ENCODE measurements around the gene ESRRG. TPM values are rescaled to one million over a fixed set of nuclear protein-coding genes. Genes with fewer than 3 reads are reported as not detected.

Gene ESRRG
- total RNA-seq, 1 donor from 2014 or later: not detected

DNA sequence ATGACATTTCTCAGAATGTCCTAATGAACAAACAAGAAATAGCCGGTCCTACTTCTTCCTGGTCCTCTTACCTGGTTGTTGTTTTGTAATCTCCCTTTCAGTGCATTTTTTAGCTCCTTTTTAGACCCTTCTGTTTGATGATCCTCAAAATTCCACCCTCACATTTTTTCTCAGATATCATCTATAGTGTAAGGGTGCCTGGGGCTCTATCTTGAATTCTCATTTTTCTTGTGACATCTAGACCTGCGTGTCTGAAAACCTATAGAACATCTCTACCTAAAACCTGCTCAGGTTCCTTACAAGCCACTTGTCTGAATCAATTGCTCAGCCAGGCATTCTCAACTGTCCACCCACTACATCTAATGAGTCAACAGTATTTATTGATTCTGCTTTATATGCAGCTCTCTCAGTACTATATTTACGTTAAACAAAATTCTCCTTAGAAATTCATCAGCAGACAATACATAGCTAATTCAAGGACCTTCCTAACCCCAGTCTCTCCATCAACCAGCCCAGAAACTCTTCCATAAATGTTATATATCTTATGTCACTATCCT lies 263.5 kb downstream of the ESRRG start:
- Mint-ChIP-seq H3K4me1 (ENCODE audit: low read depth) (no peaks in the 10 kb centered on the region), H3K27ac (no peak overlapping the region), H3K4me3 (ENCODE audit: low read depth) (no peak overlapping the region), H3K27me3 (ENCODE audit: low read depth) (no peaks in the 10 kb centered on the region), H3K9me3 (peaks cover 17% of the 10 kb centered on the region), H3K36me3 (ENCODE audit: low read depth) (no peaks in the 10 kb centered on the region)
- intact Hi-C loops (cut with micrococcal nuclease): no loop called here
- no peak for DNase-seq (ENCODE audit: low spot score)

DNA sequence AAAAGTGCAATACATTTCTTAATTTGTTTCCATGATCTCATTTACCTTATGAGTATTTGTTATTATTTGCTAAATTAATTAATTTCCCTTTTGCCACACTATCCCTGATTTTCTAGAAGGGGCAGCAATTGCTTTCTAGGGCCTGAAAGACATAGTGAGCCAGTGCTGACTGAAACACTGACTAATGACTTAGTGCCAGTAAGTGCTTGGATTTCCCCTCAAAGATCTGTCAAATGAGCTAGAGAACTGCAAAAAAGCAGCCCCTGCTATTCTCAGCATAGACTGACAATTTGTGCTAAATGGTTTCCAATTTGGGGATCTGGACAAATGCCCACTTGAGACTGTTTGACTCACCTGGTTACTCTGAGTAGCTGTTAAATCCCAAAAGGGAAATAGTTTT lies 264.4 kb downstream of the ESRRG start:
- no peak for DNase-seq (ENCODE audit: low spot score)
- intact Hi-C loops (cut with micrococcal nuclease): no loop called here
- Mint-ChIP-seq H3K4me1 (ENCODE audit: low read depth) (no peaks in the 10 kb centered on the region), H3K27me3 (ENCODE audit: low read depth) (no peaks in the 10 kb centered on the region), H3K36me3 (ENCODE audit: low read depth) (no peaks in the 10 kb centered on the region), H3K9me3 (peaks cover 20% of the 10 kb centered on the region), H3K4me3 (ENCODE audit: low read depth) (no peak overlapping the region), H3K27ac (no peak overlapping the region)

- no peak overlapping the region for H3K4me3 Mint-ChIP-seq (ENCODE audit: low read depth)
Observed at GRCh38 chr1:216457356-216457755, 265.9 kb downstream of the ESRRG start.

DNA sequence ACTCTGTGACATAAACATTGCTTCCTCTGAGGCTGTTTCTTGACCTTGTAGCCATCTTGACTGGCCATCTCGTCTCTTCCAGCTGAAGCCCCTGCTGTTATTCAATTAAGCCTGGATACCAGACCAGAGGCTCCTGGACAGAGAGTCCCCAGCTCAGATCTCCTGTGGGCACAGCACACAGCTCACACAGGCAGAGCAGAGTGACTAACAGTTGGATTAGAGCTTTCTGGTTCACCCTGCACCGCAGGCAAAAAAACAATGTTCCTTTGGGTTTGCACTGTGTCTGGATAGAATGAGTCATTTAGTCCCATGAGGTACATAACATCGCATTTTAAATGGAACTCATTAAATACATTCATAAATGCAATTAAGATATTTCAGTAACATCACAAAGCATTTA lies 266.5 kb downstream of the ESRRG start:
- Mint-ChIP-seq H3K27me3 (ENCODE audit: low read depth) (no peaks in the 10 kb centered on the region), H3K36me3 (ENCODE audit: low read depth) (no peaks in the 10 kb centered on the region), H3K27ac (no peak overlapping the region), H3K4me3 (ENCODE audit: low read depth) (no peak overlapping the region), H3K9me3 (peaks cover 21% of the 10 kb centered on the region), H3K4me1 (ENCODE audit: low read depth) (no peaks in the 10 kb centered on the region)
- intact Hi-C loops (cut with micrococcal nuclease): no loop called here
- DNase-seq (ENCODE audit: low spot score): no peak

More at GRCh38 chr1:216457356-216457755, 265.9 kb downstream of the ESRRG start:
- Mint-ChIP-seq H3K27ac (no peak overlapping the region), H3K27me3 (ENCODE audit: low read depth) (no peaks in the 10 kb centered on the region), H3K9me3 (peaks cover 21% of the 10 kb centered on the region), H3K36me3 (ENCODE audit: low read depth) (no peaks in the 10 kb centered on the region), H3K4me1 (ENCODE audit: low read depth) (no peaks in the 10 kb centered on the region)
- no peak for DNase-seq (ENCODE audit: low spot score)
- intact Hi-C loops (cut with micrococcal nuclease): no loop called here

- peaks cover 15% of the 10 kb centered on the region for H3K9me3 Mint-ChIP-seq
- H3K4me3 Mint-ChIP-seq (ENCODE audit: low read depth): no peak overlapping the region
- H3K27me3 Mint-ChIP-seq (ENCODE audit: low read depth): no peaks in the 10 kb centered on the region
- no peak overlapping the region for H3K27ac Mint-ChIP-seq
- H3K36me3 Mint-ChIP-seq (ENCODE audit: low read depth): no peaks in the 10 kb centered on the region
- no peaks in the 10 kb centered on the region for H3K4me1 Mint-ChIP-seq (ENCODE audit: low read depth)
- intact Hi-C loops (cut with micrococcal nuclease): no loop called here
- no peak for DNase-seq (ENCODE audit: low spot score)
Observed at GRCh38 chr1:216453777-216454176, 269.5 kb downstream of the ESRRG start.
